ENCODE data around the gene EZH1.

EZH1 gene

DNA sequence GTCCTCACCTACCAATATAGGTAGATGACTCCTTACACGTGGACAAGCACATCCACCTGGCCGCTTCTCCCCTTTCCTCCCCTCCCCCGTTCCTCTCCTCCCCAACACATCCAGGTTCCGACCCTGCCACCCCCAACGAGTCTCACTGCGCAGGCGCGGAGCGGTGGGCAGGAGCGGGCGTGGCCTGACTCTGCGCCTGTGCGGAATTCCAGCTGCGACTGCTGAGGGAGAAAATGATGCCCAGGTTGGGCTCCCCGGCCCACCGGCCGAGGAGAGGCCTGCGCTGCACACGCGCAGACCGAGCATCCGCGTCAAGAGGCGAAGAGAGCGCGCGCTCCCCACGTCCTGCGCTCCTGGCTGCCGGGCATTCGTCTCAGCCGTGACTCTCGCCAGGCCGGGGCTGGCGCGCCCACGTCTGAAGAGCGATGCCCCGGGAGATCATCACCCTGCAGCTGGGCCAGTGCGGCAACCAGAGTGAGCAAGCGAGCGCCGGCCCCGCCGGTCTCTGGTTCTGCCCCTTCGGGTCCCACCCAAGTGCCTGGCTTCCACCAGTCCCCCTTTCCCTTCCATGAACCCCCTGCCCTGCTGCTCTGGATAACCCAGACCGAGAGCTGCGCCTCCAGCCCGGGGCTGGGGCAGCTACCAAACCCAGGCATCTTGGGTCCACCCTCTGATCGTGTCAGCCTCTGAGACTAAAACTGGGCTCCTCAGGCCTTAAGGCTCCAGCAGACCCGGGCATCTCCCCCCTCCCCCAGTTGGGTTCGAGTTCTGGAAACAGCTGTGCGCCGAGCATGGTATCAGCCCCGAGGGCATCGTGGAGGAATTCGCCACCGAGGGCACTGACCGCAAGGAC is 85.5 kb downstream of the EZH1 start, which contains the start of gene TUBG2:
Gene TUBG2, plus strand, starts transcription at position 206 of the 853 bp plus-strand sequence. Its CDS starts 220 bp downstream, at position 426.
- Histone ChIP-seq H3K4me3 (ENCODE audit: low read depth, low read length, poor library complexity, severe bottlenecking) (peak within 1 kb of the TSS; percentile 77), H2AFZ (ENCODE audit: low read length) (peak within 1 kb of the TSS; percentile 39), H3K27ac (ENCODE audit: low read depth, low read length, poor library complexity, severe bottlenecking) (no peak within 1 kb of the TSS), H3K9me3 (ENCODE audit: low read length) (no peaks in the 10 kb centered on the region), H3K4me1 (ENCODE audit: insufficient read depth, low read length, severe bottlenecking) (peaks cover 11% of the 10 kb centered on the region), H4K20me1 (ENCODE audit: insufficient read depth, low read length) (no peaks in the 10 kb centered on the region), H3K27me3 (ENCODE audit: insufficient read depth, low read length) (0 out of 2 replicates have a peak, but pooled peaks cover 4% of the 10 kb centered on the region), H3F3A (ENCODE audit: insufficient read depth, low read length) (no peaks in the 10 kb centered on the region), H3K36me3 (ENCODE audit: insufficient read depth, low read length) (no peaks in the 10 kb centered on the region; the same call in 1 of the 2 replicates), H3K9ac (ENCODE audit: low read length) (peak within 1 kb of the TSS; percentile 82), H3K79me2 (ENCODE audit: insufficient read depth, low read length) (no peaks in the 10 kb centered on the region), H3K9me2 (ENCODE audit: low read depth, low read length) (no peaks in the 10 kb centered on the region), H3K4me2 (ENCODE audit: low read length) (peak within 1 kb of the TSS; percentile 80)
- no peak for TF ChIP-seq EZH2 (IDR thresholded peaks at IDR 0.05; ENCODE audit: borderline replicate concordance, low read length)
- TF ChIP-seq, protein P1, sequence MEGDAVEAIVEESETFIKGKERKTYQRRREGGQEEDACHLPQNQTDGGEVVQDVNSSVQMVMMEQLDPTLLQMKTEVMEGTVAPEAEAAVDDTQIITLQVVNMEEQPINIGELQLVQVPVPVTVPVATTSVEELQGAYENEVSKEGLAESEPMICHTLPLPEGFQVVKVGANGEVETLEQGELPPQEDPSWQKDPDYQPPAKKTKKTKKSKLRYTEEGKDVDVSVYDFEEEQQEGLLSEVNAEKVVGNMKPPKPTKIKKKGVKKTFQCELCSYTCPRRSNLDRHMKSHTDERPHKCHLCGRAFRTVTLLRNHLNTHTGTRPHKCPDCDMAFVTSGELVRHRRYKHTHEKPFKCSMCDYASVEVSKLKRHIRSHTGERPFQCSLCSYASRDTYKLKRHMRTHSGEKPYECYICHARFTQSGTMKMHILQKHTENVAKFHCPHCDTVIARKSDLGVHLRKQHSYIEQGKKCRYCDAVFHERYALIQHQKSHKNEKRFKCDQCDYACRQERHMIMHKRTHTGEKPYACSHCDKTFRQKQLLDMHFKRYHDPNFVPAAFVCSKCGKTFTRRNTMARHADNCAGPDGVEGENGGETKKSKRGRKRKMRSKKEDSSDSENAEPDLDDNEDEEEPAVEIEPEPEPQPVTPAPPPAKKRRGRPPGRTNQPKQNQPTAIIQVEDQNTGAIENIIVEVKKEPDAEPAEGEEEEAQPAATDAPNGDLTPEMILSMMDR (IDR thresholded peaks at IDR 0.05; ENCODE audit: low read length), result no peak

DNA sequence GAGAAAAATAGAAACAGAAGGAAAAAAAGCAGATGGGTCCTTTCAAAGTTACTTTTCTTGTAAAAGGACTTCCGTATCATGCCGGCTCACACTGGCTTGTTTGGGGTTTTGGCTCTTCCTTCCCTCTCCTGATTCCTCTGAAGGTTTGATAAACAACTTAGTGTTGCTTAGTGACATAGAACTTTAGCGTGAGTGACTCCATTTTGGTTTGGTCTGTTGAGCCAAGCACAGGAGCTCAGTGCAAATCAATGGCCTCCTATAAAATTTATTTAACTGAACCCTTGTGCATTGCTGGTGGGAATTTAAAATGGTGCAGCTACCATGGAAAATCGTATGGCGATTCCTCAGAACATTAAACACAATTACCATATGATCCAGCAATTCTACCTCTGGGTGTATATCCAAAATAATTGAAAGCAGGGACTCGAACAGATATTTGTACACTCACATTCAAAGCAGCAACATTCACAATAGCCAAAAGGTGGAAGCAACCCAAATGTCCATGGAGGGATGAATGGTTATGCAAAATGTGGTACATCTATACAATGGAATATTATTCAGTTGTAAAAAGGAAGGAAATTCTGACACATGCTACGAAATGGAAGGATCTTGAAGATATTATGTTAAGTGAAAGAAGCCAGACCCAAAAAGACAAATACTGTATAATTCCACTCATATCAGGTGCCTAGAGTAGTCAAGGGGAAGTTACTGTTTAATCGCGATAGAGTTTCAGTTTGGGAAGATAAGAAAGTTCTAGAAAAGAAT is 86.8 kb downstream of the EZH1 start:
- 0 out of 2 replicates have a peak, but pooled peaks cover 4% of the 10 kb centered on the region for H3K27me3 ChIP-seq (ENCODE audit: insufficient read depth, low read length)
- no peak overlapping the region for H3K4me3 ChIP-seq (ENCODE audit: low read depth, low read length, poor library complexity, severe bottlenecking)
- no peaks in the 10 kb centered on the region for H3K9me3 ChIP-seq (ENCODE audit: low read length)
- no peak overlapping the region; the same call in 1 of the 2 replicates for H3K4me2 ChIP-seq (ENCODE audit: low read length)
- no peaks in the 10 kb centered on the region; the same call in 1 of the 2 replicates for H3K36me3 ChIP-seq (ENCODE audit: insufficient read depth, low read length)
- TF ChIP-seq, protein P1 (IDR thresholded peaks at IDR 0.05; ENCODE audit: low read length), result no peak
- TF ChIP-seq EZH2 (IDR thresholded peaks at IDR 0.05; ENCODE audit: borderline replicate concordance, low read length), result no peak
- no peak overlapping the region for H3K9ac ChIP-seq (ENCODE audit: low read length)
- peaks cover 11% of the 10 kb centered on the region for H3K4me1 ChIP-seq (ENCODE audit: insufficient read depth, low read length, severe bottlenecking)
- no peaks in the 10 kb centered on the region for H3K9me2 ChIP-seq (ENCODE audit: low read depth, low read length)
- H2AFZ ChIP-seq (ENCODE audit: low read length), result no peak overlapping the region
- H3F3A ChIP-seq (ENCODE audit: insufficient read depth, low read length), result no peaks in the 10 kb centered on the region
- no peak overlapping the region for H3K27ac ChIP-seq (ENCODE audit: low read depth, low read length, poor library complexity, severe bottlenecking)
- H3K79me2 ChIP-seq (ENCODE audit: insufficient read depth, low read length), result no peaks in the 10 kb centered on the region
- no peaks in the 10 kb centered on the region for H4K20me1 ChIP-seq (ENCODE audit: insufficient read depth, low read length)

DNA sequence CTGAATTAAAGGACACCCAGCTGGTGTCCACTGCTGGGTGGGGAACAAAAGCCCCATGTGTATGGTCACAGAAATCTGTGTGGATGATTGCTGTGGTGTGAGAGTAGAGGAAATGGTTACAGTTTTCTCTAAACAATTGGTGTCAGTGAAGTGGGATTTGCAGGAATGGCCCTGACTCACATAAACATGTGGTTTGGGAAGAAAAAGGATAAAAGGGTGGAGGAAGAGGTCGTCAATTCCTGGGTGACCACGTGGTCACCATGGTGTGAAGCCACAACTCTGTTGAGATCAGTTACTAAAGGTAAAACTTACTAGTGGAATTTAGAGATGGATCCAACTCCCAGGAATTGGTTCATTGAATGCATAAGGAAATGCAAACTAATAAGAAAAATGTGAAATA is 89.3 kb downstream of the EZH1 start:
- H3K9me3 ChIP-seq (ENCODE audit: low read length), result no peaks in the 10 kb centered on the region
- H3K4me1 ChIP-seq (ENCODE audit: insufficient read depth, low read length, severe bottlenecking), result peaks cover 11% of the 10 kb centered on the region
- no peaks in the 10 kb centered on the region; the same call in 1 of the 2 replicates for H3K36me3 ChIP-seq (ENCODE audit: insufficient read depth, low read length)
- no peak for TF ChIP-seq EZH2 (IDR thresholded peaks at IDR 0.05; ENCODE audit: borderline replicate concordance, low read length)
- TF ChIP-seq, protein P1 (IDR thresholded peaks at IDR 0.05; ENCODE audit: low read length), result no peak
- no peak overlapping the region for H3K4me3 ChIP-seq (ENCODE audit: low read depth, low read length, poor library complexity, severe bottlenecking)
- H3K9me2 ChIP-seq (ENCODE audit: low read depth, low read length), result no peaks in the 10 kb centered on the region
- H3F3A ChIP-seq (ENCODE audit: insufficient read depth, low read length), result no peaks in the 10 kb centered on the region
- H3K9ac ChIP-seq (ENCODE audit: low read length), result no peak overlapping the region
- H3K27ac ChIP-seq (ENCODE audit: low read depth, low read length, poor library complexity, severe bottlenecking), result no peak overlapping the region
- H3K4me2 ChIP-seq (ENCODE audit: low read length), result no peak overlapping the region
- no peak overlapping the region for H2AFZ ChIP-seq (ENCODE audit: low read length)
- H4K20me1 ChIP-seq (ENCODE audit: insufficient read depth, low read length), result no peaks in the 10 kb centered on the region
- no peaks in the 10 kb centered on the region for H3K79me2 ChIP-seq (ENCODE audit: insufficient read depth, low read length)
- 0 out of 2 replicates have a peak, but pooled peaks cover 4% of the 10 kb centered on the region for H3K27me3 ChIP-seq (ENCODE audit: insufficient read depth, low read length)

All from OCI-LY1 (cell line).